ENCODE data around the gene GBGT1. TPM values are rescaled to one million over a fixed set of nuclear protein-coding genes. Genes with fewer than 3 reads are reported as not detected.

GBGT1 gene
- total RNA-seq, 1 experiment from 2014 or later: 16.5 TPM

DNA sequence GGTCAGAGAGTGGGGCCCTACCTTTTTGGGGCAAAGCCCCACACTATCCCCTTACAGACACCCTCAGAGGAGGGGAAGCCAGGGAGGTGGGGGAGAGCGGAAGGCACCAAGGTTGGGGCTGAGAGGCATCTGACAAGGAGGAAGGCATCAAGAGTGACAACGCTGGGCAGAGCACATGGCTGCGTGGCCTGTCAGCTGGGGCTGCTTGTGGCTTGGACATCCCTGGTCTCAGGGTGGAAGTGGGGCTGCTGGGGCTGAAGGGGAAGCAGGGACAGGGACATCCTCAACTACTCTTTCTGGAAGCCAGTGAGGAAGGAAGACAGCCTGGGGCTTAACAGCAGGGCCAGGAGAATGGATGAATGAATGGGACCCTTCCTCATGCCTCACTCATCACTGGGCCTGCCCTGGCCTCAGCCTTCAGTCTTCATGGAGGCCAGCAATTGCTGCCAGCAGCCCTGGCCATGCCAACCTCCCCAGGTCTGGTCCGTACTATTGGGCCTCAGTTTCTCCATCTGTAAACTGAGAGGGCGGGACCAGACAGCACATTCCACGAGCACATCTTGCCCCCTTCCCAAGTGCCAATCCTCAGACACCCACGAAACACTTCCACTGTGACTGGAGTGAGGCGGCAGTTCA is 41.7 kb downstream of the GBGT1 start (continued):
- TF ChIP-seq, protein P1, sequence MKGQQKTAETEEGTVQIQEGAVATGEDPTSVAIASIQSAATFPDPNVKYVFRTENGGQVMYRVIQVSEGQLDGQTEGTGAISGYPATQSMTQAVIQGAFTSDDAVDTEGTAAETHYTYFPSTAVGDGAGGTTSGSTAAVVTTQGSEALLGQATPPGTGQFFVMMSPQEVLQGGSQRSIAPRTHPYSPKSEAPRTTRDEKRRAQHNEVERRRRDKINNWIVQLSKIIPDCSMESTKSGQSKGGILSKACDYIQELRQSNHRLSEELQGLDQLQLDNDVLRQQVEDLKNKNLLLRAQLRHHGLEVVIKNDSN (CRISPR knock-in tag; IDR thresholded peaks at IDR 0.05): no peak
- TF ChIP-seq, protein P2, sequence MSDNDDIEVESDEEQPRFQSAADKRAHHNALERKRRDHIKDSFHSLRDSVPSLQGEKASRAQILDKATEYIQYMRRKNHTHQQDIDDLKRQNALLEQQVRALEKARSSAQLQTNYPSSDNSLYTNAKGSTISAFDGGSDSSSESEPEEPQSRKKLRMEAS (CRISPR knock-in tag; IDR thresholded peaks at IDR 0.05): no peak

DNA sequence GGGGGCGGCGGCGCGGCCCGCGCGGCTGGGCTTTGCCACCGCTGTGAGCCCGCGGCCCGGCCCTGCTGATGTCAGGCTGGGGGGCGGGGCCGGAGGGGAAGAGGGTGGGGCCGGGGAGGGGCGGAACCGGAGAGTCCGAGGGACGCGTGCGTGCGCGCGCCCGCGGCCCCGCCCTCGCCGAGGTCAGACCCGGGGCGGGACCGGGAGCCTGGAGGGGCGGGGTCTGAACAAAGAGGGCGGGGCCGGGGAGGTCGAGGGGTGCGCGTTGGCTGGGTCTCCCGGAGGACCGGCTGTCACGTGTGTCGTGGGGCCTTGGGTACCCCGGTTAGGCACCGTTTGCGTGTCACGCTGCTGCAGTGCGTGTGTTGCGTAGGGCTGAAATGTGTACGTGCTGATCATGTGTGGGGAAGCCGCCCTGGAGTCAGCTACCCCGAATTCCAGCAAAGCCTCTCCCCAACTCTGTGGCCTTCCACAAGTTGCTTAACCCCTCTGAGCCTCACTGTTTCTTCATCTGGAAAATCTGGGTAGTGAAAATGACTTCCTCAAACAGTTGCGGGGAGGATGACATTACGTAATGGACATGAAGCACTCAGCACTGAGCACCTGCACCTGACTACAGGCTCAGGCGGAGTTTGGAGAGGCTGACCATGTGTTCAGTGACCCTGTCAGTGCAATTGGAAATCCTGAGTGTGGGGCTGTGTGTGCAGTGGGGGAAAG is 42.4 kb downstream of the GBGT1 start, which contains the start of gene RALGDS:
TSS of gene RALGDS (minus strand) at position 43 of the 717 bp plus-strand sequence. CDS start 86 bp downstream, outside the sequence.
- ChIA-PET POLR2A (no interaction called here), CTCF (interaction anchor here (1.0 to 6.0 kb wide), 2 partner anchors 22 to 26 kb away, joined by 3 to 70 read pairs; no protein-coding TSS in a partner anchor)
- no peaks in the 10 kb centered on the region for H3K9me3 Mint-ChIP-seq
- H3K27me3 Mint-ChIP-seq (ENCODE audit: low read depth): peaks cover 58% of the 10 kb centered on the region
- no peak within 1 kb of the TSS for H3K27ac Mint-ChIP-seq
- ATAC-seq (peak; percentile 80), DNase-seq (ENCODE audit: low spot score) (peak; percentile 87)
- H3K4me1 Mint-ChIP-seq: peaks cover 12% of the 10 kb centered on the region
- H3K4me3 Mint-ChIP-seq: peak within 1 kb of the TSS; percentile 75
- no peaks in the 10 kb centered on the region for H3K36me3 Mint-ChIP-seq
- TF ChIP-seq, protein P3, sequence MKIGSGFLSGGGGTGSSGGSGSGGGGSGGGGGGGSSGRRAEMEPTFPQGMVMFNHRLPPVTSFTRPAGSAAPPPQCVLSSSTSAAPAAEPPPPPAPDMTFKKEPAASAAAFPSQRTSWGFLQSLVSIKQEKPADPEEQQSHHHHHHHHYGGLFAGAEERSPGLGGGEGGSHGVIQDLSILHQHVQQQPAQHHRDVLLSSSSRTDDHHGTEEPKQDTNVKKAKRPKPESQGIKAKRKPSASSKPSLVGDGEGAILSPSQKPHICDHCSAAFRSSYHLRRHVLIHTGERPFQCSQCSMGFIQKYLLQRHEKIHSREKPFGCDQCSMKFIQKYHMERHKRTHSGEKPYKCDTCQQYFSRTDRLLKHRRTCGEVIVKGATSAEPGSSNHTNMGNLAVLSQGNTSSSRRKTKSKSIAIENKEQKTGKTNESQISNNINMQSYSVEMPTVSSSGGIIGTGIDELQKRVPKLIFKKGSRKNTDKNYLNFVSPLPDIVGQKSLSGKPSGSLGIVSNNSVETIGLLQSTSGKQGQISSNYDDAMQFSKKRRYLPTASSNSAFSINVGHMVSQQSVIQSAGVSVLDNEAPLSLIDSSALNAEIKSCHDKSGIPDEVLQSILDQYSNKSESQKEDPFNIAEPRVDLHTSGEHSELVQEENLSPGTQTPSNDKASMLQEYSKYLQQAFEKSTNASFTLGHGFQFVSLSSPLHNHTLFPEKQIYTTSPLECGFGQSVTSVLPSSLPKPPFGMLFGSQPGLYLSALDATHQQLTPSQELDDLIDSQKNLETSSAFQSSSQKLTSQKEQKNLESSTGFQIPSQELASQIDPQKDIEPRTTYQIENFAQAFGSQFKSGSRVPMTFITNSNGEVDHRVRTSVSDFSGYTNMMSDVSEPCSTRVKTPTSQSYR (CRISPR knock-in tag; IDR thresholded peaks at IDR 0.05): no peak
- TF ChIP-seq FOXK1 (CRISPR knock-in tag; IDR thresholded peaks at IDR 0.05) (no peak), SOX15 (CRISPR knock-in tag; IDR thresholded peaks at IDR 0.05) (no peak), NFE2L1 (CRISPR knock-in tag; IDR thresholded peaks at IDR 0.05) (no peak), KAT7 (CRISPR knock-in tag; IDR thresholded peaks at IDR 0.05; ENCODE audit: borderline replicate concordance) (no peak), NR2C2 (CRISPR knock-in tag; IDR thresholded peaks at IDR 0.05) (no peak), ZNF317 (CRISPR knock-in tag; IDR thresholded peaks at IDR 0.05; ENCODE audit: borderline replicate concordance, low read depth) (no peak), SP1 (CRISPR knock-in tag; conservative IDR thresholded peaks at IDR 0.05) (peak; percentile 70), HMGA2 (CRISPR knock-in tag; IDR thresholded peaks at IDR 0.05) (no peak), RORB (CRISPR knock-in tag; IDR thresholded peaks at IDR 0.05) (no peak)
- TF ChIP-seq, protein P4, sequence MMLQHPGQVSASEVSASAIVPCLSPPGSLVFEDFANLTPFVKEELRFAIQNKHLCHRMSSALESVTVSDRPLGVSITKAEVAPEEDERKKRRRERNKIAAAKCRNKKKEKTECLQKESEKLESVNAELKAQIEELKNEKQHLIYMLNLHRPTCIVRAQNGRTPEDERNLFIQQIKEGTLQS (CRISPR knock-in tag; conservative IDR thresholded peaks at IDR 0.05): no peak
- TF ChIP-seq, protein P5, sequence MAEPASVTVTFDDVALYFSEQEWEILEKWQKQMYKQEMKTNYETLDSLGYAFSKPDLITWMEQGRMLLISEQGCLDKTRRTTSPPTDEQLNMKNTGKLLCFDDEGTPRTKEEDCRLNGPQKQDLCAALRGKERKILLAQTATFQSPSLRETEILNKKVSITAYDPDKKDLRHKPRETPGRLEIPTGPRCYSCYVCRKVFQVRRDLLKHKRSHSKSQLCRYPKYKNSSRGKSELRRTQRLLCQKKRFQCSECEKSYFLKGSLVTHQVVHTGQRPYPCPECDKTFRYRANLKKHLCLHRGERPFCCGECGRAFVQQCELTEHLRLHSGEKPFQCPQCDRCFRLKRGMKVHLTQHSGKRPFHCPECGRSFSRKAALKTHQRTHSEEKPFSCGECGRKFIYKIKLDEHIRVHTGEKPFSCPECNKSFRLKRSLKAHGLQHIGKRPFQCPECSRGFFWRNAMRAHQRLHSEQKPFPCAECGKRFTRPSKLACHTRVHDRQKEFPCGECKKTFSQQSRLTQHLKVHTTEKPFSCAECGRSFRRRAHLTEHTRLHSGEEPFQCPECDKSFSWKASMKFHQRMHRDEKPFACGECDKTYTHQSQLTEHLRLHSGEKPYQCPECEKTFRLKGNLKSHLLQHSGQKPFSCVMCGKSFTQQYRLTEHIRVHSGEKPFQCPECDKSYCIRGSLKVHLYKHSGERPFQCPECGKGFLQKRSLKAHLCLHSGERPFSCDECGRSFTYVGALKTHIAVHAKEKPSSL (CRISPR knock-in tag; conservative IDR thresholded peaks at IDR 0.05): no peak
- TF ChIP-seq, protein P1 (CRISPR knock-in tag; IDR thresholded peaks at IDR 0.05): 0 out of 2 replicates have a peak, but pooled peaks have one; percentile 30
- TF ChIP-seq, protein P6, sequence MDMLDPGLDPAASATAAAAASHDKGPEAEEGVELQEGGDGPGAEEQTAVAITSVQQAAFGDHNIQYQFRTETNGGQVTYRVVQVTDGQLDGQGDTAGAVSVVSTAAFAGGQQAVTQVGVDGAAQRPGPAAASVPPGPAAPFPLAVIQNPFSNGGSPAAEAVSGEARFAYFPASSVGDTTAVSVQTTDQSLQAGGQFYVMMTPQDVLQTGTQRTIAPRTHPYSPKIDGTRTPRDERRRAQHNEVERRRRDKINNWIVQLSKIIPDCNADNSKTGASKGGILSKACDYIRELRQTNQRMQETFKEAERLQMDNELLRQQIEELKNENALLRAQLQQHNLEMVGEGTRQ (CRISPR knock-in tag; IDR thresholded peaks at IDR 0.05): peak; percentile 65

Data from WTC11 (cell line).